NCI-H128 (cell line): ENCODE results near the gene MAPK14.
"Not testable (repeated sequence)": the region's sequence is repeated elsewhere in the genome, so short reads cannot be mapped to it uniquely, and the experiment has no call there.

Experiments
- DNase-seq: peaks from one replicate; lab custom pipeline; 2025; ENCODE audit not compliant: unreplicated experiment; lab: John Stamatoyannopoulos, UW

Gene MAPK14

DNA sequence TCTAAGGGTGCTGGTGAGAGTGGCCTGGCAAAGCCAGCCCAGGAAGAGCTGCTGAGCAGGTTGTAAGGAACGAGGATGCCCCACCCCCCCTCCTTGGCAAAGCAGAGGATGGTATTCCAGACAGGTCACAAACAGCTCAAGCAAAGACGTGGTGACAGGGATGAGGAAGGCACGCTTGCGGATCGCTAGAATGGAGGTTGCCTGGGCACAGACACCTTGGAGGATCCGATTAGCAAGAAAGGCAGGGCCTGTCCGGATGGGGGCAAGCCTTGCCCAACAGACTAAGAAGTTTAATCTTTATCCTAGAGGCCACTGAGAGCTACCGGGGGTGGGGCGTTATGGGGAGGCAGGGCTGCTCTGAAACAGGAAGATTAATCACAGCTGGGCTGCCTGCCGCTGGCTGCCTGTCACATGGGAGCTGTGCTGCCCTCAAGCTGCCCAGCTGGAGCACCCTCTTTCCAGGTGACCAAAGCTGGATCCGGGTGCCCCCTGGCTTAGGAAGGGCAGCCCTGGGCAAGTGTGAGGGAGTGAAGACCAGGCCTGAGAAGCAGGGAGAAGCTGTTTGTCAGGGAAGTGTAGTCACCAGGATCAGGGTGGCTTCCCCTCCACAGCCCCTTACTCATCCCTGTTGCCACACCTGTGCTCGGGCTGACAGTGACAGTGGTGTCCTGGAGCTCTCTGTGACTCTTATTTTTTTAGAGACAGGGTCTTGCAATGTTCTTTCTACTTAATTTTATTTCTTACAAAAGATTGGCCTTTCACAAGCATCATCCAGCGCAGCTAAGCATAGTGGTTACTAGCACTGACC is 93.6 kb downstream of the MAPK14 start:
- DNase-seq, result no peak

DNA sequence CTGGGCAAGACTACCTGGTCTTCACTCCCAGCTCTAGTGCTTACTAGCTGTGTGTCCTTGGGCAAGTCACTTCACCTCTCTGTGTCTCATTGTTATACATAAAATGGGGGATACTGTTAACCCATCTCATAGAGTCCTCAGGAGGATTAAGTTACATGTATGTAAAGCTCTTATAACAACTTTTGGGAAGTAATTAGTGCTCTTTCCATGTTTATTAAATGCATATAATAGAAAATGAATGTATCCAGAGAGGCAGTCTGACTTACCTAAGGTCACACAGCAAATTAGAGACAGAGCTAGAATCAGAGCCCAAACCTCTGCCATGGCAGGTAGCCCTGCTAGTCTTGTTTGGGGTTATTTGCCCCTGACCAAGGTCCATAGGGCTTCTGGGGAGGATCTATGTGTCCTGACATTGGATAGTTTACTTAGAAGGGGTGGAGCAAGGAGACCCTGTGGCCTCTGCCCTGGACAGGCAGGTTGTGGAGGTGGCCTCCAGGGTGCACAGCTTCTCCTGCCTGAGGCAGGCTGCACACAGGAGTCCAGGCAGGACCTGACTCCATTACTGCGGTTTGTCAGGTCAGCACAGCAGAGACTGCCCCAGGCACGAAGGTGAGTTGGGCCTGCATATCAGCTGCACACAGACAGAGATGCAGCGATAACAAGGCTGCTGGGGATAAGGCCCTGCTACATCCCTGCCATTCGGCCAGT is 94.3 kb downstream of the MAPK14 start:
- no peak for DNase-seq

DNA sequence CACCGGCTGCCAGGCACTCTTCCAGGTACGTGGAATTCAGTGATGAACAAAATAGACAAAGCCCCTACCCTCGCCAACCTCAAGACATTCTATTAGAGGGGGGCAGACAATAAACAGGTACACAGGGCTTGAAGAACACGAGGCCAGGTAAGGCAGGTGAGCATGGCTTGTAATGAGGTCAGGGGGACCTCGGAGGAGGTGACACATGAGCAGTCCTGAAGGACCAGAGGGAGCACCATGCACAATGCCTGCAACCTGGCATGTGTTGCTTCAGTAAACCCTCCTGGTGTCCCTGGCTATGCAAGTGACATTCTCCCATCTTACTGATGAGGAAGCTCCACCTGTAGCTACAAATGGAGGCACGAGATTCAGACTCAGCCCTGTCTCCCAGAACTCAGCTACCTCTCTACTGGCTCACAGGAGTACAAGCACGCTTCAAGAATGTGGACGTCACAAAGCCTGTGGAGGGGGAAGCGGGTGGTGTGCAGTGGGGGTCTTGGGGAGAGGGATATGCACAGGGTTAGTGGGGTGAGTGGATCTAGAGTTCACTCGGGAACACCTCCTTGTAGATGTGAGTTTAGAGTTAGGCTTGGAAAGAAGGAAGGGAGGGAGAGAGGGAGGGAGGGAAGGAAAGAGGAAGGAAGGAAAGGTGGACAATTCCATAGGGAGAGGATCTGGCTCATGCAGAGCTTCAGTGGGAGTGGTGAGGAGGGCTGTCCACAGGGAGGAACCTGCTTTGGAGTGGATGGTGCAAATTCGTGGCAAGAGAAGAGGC is 95.1 kb downstream of the MAPK14 start:
- DNase-seq, result no peak

DNA sequence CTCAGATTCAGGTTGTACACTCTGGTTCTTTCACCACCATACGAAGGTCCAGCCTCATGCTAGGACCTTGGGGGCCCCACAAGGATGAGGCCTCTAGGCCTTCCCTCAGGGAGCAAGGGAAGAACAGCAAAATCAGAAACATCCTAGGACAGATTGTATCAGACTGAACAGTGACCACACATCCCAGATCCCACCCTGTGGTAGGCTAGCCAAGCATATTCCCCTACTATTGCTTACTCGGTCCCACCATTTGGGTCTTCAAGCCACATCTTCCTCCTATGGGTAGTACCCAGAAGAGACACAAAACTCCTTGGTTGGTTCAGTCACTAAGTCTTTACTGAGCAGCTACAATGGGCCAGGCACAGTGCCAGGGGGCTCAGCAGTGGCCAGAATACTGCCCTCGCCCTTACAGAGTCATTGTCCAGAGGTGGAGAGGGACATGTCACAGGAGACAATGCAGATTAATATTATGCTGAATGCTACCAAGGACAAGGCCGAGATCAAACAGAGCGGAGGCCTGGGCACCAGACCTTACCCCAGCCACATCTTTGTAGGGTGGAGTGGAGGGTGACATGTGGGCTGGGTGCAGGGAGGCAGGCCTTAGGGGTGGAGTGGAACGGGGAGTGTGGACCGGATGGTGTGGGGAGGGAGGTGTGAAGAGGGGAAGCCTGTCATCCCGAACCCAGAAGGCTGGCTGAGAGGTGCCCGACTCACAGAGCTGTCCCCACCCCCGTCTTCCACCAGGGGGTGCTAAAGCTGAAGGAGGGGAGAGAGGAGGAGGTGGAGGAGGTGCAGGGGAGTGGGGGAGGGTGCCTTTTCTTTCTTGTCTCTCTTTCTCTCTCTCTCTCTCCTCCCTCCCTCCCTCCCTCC is 95.9 kb downstream of the MAPK14 start:
- DNase-seq, result peak; percentile 55

DNA sequence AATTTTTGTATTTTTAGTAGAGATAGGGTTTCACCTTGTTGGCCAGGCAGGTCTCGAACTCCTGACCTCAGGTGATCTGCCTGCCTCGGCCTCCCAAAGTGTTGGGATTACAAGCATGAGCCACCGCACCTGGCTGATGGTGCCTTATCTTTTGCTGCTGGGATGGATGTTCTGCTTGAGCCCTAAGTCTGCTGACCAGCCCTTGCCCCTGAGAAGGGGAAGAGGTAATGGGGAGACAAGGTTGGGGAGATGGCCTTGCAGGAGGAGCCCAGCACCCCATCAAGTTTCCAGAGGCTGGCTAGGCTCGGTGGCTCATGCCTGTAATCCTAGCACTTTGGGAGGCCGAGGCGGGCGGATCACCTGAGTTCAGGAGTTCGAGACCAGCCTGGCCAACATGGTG is 96.7 kb downstream of the MAPK14 start:
- not testable (repeated sequence) for DNase-seq

DNA sequence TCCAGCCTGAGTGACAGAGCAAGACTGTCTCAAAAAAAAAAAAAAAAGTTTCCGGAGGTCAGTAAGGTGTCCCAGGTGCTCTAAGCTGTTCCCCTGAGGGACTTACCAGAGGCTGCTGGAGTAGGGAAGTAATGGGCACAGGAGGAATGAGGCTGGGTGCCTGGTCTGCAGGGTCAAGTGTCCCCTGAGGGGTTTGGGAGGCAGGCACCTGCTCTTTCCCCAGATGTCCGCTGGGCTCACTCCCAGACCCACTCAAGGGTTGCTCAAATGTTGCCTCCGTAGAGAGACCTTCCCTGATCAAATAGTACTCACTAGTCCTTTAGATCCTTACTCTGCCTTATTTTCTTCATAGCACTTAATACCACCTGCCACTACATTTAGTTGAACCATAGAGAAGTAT is 97.3 kb downstream of the MAPK14 start:
- no peak for DNase-seq

DNA sequence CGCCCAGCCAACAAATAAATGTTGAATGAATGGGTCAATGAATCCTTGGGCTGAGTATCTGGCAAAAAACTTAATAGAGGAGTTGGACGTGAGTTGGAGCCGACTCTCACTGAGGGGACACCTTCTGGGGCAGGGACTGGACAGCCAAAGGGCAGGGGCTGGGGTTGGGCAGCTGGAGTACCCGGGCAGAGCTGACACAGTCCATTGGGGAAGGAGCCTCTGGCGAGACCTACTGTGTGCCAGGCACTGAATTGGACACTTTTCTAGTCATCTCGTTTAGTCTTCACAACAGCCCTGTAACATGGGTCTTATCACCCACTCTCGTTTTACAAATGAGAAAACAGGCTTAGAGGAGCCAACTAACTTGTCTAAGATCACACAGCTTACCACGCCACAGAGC is 98.0 kb downstream of the MAPK14 start:
- DNase-seq, result no peak

DNA sequence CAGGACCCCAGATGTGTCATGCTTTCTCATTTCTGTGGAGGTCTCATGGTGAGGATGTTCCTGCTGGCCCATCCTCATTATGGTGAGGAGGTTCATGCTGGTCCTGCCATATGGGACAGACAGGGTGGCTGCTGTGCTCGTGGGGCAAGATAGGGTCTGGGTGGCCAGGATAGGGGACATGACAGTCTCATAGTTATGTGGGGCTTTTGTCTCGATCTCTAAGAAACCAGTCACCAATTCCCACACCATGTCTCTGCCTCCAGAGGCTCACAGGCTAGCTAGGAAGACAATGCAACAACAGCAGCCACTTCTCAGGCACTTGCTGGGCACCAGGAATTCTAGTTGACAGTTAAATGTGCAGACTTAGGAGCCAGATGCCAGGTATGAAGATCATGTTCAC is 98.5 kb downstream of the MAPK14 start:
- no peak for DNase-seq

DNA sequence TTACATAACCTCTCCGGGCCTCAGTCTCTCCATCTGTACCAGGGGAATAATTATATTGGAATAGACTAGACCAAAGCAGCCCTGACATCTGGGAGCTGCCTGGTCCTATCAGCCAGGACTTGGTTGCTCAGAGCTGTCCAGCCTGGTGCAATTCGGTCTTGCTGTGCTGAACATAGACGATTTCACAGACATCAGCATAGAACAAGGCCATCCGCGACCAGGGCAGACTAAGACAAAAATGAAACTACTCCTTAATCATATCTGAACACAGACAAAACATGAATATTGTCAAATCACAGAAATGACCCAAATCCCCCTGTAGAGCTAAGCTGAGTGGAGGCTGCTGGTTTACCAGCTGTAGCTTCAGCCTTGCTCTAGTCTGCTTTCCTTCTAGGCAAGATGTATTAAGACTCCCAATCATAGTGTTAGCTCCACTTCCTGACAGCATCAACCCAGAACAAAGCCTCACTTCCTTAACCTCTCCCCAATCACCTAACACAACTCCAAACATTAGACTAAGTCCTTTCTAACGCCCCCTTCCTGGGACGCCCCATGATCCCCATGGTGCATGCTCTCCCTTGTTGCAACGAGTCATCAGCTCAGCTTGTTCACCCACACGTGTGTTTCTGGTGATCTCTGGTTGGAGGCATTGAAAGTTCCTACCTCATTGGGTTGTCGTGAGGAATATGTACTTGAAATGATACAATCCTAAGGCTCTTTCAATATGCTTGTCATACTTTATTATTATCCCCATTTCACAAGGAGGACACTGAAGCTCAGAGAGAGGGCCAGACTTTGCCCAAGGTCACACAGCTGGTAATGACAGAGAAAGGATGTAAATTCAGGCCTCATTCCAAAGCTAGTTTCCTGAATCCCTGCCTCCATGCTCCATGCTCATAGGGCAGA is 99.2 kb downstream of the MAPK14 start:
- DNase-seq, result no peak

DNA sequence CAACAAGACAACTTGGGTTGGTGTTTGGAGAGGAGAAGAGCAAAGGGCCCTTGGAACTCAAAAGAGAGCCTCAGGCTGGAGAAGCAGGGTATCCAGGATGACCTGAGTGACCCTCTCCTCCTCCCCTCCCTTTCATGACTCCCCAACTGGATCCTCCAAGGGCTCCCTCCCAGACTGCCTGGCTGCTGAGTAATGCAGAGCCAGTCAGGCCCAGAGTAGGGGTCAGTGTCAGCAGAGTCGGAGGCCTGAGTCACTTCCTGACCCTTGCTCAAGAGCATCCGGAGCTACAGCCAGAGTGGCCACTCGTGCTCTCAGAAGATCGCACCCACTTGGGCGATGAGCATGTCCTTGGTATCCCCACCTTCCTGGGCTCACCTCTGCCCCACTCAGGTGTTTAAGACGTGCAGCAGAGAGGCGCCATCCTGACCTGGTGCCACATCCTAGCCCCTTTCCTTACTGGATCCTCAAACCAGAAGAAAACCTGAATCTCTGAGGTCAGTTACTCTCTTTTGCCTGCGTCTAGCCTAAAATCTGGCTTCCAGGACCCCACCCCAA is 99.9 kb downstream of the MAPK14 start:
- DNase-seq, result no peak

DNA sequence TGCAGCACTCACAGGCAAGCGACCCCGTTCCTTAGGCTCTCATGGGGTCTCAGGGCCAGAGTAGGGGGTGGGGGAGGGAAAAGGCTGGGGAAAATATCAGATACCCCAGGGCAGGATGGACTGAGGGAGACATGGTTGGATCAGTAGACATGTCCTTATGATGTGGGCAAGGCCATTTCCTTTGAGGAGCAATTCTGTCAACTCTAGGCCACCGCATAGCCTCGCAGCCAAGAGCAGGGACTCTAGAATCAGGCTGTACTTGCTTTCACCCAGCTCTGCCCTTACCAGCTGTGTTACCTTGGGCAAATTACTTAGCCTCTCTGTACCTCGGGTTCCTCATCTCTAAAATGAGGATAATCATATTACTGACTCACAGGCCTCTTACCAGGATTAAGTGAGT is 100.5 kb downstream of the MAPK14 start:
- no peak for DNase-seq

DNA sequence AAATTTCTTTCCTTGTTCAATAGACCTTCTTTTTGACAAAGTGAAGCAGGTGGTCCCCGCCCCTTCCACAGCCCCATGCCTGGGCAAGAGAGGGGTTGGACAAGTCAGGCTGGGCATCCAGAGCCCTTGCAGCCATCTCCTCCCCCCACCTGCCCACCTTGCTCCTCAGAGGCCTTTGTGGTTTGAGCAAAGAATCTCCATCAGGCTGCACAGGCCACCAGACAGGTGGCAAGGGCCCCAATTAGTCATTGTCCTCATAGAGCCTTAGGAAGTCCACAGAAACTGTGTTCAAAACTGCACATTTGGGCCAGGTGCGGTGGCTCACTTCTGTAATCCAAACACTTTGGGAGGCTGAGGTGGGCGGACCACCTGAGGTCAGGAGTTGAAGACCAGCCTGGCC is 101.2 kb downstream of the MAPK14 start:
- no peak for DNase-seq

DNA sequence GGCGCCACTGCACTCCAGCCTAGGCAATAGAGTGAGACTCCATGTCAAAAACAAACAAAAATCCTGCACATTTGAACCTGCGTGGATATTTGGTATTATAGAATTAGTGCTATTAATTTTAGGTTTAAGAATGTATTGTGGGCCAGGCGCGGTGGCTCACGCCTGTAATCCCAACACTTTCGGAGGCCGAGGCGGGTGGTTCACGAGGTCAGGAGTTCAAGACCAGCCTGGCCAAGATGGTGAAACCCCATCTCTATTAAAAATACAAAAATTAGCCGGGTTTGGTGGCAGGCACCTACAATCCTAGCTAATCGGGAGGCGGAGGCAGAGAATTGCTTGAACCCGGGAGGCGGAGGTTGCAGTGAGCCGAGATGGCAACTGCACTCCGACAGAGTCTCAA is 101.7 kb downstream of the MAPK14 start:
- DNase-seq, result not testable (repeated sequence)

DNA sequence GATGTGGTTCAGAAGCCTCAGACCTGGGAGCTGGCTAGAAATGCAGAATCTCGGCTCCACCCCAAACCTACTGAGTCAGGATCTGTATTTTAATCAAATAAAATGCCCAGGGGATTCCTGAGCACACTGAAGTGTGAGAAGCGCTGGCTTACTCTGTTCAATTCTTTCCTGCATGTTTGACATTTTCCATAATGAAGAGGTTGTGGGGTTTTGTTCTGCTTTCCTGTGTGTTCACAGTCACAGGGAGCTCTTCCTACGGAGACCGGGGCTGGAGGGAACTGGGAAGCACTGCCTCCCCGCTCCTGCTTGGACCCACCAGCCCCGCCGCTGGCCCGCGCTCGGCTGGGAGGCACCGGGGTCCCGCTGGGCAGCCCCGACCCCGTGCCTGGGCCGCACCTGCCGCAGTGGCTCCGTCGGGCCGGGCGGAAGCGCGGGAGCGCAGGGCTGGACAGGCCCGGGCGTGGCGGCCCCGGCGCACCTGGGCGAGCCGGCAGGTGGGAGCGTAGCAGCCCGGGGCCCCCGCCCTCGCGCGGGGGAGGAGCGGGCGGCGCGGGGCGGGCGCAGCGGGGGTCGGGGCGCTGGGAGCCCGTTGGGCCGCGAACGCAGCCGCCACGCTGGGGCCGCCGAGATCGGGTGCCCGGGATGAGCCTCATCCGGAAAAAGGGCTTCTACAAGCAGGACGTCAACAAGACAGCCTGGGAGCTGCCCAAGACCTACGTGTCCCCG is 102.5 kb downstream of the MAPK14 start, which contains the start of gene MAPK13:
TSS of gene MAPK13 (plus strand) at position 573 of the 726 bp plus-strand sequence. CDS start at position 643, 70 bp downstream.
- no peak for DNase-seq

DNA sequence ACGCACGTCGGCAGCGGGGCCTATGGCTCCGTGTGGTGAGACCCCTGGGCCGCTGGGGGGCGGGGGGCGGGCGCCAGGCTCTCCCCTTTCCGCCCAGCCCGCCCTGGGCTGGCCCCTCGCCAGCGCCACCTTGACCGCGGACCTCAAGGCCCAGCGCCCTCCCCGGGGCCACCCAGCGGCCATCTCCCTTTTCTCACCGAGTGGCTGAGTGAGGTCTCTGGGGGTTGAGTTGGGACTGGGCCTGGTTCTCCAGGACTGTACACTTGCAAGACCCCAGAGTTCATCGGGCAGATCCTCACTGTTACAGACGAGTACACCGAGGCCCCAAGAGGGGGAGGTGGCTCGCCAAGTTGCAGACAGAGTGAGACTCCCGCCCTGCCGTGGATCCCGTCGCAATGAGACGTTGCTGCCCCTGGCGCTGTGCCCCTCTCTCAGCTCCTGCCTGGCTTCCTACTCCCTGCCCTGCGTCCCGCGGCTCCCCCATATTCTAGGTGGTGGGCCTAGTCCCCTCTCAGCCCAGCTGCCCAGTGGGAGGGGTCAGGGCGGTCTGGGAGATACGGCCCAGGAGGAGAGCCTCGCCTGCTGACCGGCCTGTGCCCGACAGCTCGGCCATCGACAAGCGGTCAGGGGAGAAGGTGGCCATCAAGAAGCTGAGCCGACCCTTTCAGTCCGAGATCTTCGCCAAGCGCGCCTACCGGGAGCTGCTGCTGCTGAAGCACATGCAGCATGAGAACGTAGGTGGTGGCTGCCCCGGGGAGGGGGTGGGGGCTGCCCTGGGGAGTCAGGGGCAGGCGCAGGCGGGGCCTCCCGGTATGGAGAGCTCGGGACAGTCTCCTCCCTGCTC is 103.3 kb downstream of the MAPK14 start:
- no peak for DNase-seq

DNA sequence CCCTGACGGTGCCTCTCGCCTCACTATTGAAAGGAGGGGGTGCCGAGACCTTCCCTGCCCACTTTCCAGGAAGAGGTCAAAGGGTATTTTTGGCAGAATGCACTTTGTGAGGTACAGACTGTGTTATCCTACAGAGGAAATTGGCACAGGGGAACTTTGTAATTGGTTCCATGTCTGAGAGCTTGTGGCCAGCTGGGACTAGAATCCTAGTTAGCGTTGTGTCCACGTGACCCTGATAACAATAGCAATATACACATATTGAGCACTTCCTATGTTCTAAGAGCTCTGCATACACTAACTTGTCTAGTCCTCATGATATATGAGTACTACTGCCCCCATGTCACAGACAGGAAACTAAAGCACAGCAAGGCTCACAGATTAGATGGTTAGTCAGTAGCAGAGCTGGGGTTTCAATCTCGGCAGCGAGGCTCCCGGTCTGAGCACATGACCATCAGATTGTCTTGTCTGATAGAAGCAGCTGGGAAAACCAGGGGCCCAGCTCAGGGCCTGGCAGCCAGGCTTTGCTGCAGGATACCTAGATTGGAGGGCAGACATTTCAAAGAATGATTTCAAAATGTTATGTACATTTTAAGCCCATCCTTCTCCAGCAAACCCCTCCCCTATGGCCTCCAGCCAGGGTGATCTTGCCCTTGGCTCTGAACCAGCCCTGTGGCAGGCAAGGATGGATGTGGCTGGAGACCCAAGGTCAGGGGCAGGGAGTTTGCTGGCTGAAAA is 104.1 kb downstream of the MAPK14 start:
- no peak for DNase-seq

DNA sequence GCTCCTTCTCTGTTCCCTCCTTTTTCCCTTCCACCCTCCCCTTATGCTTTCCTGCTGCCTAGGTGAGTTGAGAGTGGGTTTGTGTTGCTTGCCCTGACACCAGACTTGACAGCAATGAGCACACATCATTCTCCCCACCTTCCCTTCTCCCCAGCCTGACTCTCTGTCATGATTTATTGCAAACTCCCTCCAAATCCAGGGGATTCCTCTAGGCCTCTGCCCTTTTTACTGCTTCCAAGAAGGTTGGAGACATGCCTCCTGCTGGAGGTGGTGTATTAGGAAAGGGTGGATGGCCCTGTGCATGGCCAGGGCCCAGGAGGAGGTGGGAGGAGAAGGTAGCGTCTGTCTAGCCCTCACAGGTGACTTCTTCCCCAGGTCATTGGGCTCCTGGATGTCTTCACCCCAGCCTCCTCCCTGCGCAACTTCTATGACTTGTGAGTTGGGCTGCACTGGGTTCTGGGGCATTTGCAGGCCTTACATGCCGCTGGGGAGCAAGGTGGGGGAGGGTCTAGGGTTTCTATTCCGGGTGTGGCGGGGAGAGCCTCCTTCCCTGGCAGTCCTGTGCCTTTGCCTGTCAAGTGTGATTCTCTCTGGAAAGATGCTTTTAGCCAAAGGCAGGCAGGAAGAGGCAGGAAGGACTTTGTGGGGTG is 104.8 kb downstream of the MAPK14 start:
- DNase-seq, result no peak
